ENCODE data around the gene TMPRSS6. TPM values are rescaled to one million over a fixed set of nuclear protein-coding genes. Genes with fewer than 3 reads are reported as not detected.

The TMPRSS6 gene
- total RNA-seq, 1 experiment from 2014 or later, result 0.39 TPM

DNA sequence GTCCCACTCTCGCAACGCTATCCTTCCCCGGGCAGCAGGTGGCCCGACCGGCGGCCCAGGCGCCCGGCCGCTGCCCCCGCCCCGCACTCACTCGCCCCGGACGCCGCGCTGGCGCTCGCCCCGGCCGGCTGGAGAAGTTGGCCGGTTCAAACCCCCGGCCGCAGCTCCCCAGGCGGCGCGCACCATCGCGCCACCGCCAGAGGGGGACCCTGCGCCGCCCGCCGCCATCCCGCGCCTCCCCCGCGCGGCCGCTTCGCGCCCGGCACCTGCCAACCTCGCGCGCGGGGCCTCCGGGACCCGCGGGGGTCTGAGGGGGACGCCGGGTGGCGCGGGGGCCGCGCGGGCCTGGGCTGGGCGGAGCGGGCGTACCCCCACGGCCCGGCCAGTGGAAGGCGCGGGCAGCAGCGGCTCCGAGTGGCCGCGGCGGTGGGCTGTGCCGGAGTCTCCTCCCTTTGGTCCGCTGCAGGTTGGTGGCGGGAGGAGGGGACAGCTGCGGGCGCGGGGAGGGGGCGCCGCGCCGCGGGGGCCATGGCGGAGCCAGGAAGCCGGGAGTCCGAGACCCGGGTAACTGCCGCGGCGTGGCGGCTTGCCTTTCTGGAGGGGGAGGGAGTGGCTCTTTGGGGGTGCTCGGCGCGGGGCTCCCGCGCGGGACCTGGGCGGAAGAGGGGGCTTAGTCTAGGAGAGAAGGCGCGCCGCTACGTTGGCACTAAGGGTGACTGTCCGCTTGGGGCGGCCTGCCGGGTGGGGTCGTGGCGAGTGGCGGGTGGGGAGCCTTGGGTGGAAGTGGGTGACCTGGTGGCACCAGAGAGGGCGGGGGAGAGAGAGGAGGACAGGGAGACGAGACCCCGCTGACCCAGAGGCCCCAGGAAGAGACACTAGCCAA lies 90.0 kb downstream of the TMPRSS6 start, which contains the start of the genes MPST and TST:
Gene MPST (plus strand): TSS at position 434 of the 883 bp plus-strand sequence. CDS start 95 bp downstream, at position 529.
Gene TST (minus strand): TSS at position 139 of the 883 bp plus-strand sequence. CDS start 715 bp downstream, outside the sequence.
- peak within 1 kb of the TSS; percentile 88 for H3K9ac ChIP-seq (ENCODE audit: low read length)
- H3K9me3 ChIP-seq (ENCODE audit: control insufficient read depth in 1 of 2, insufficient read depth in 1 of 2, low read depth in 1 of 2, low read length in 2 of 2), result no peaks in the 10 kb centered on the region
- H3K27ac ChIP-seq (ENCODE audit: low read depth, low read length), result peak within 1 kb of the TSS; percentile 95
- peaks cover 14 to 28% of the 10 kb centered on the region in 2 experiments; a peak in 3 of 4 replicates for H3K4me1 ChIP-seq (ENCODE audit: control insufficient read depth in 1 of 2, insufficient read depth in 2 of 2, low read length in 2 of 2)
- H3K36me3 ChIP-seq (ENCODE audit: control insufficient read depth in 1 of 2, insufficient read depth in 2 of 2, low read length in 2 of 2), result no peaks in the 10 kb centered on the region
- H3K27me3 ChIP-seq (ENCODE audit: insufficient read depth, low read length), result no peaks in the 10 kb centered on the region
- RAD21 ChIA-PET (ENCODE audit: low non-redundant PET in 1 of 2, low total read pairs in 2 of 2, uncharacterized antibody in 2 of 2, unreplicated experiment in 2 of 2), result no interaction called here
- H3K79me2 ChIP-seq (ENCODE audit: insufficient read depth, low read length), result peaks cover 8% of the 10 kb centered on the region; the same call in 1 of the 2 replicates
- intact Hi-C loops (cut with micrococcal nuclease), result no loop called here
- peak within 1 kb of the TSS; percentile 11 for H2AFZ ChIP-seq (ENCODE audit: low read depth, low read length, poor library complexity, severe bottlenecking)
- ATAC-seq (peak; percentile 88), DNase-seq (ENCODE audit: low read depth, low spot score) (no peak)
- H3K9me2 ChIP-seq (ENCODE audit: insufficient read depth), result no peaks in the 10 kb centered on the region
- BruUV-seq (replicated peaks), result no TSS peak
- POLR2A ChIA-PET, result interaction anchor here (0.8 to 1.6 kb wide), 4 partner anchors 10 to 490 kb away, joined by 3 to 6 read pairs (median 3); no protein-coding TSS in a partner anchor
- CTCF ChIA-PET, result interaction anchor here (0.5 to 1.4 kb wide), 5 partner anchors 11 to 243 kb away, joined by 3 to 7 read pairs (median 3); partner anchors contain the start of gene IFT27
- TF ChIP-seq EZH2 (IDR thresholded peaks at IDR 0.05) (no peak), YY1 (IDR thresholded peaks at IDR 0.05; ENCODE audit: extremely low read depth, insufficient replicate concordance, low read depth, low read length) (peak; percentile 4), EGR1 (IDR thresholded peaks at IDR 0.05; ENCODE audit: low read depth) (no peak), POLR2A (IDR thresholded peaks at IDR 0.05; ENCODE audit: borderline replicate concordance, extremely low read depth, insufficient read depth, insufficient read length) (peak; percentile 65), SP1 (IDR thresholded peaks at IDR 0.05; ENCODE audit: low read depth) (peak; percentile 34; the same call in 1 of the 2 replicates), TCF7L2 (IDR thresholded peaks at IDR 0.05; ENCODE audit: borderline replicate concordance, extremely low read depth, insufficient read depth, insufficient read length) (peak; percentile 65), ZNF274 (IDR thresholded peaks at IDR 0.05; ENCODE audit: low read depth, low read length) (no peak), EZH2phosphoT487 (IDR thresholded peaks at IDR 0.05; ENCODE audit: borderline replicate concordance) (no peak), SIN3A (IDR thresholded peaks at IDR 0.05; ENCODE audit: low read depth) (0 out of 2 replicates have a peak, but pooled peaks have one; percentile 18), JUND (IDR thresholded peaks at IDR 0.05) (no peak), POLR2AphosphoS5 (IDR thresholded peaks at IDR 0.05; ENCODE audit: low read depth, low read length) (peak; percentile 80)
- TF ChIP-seq, protein P1, sequence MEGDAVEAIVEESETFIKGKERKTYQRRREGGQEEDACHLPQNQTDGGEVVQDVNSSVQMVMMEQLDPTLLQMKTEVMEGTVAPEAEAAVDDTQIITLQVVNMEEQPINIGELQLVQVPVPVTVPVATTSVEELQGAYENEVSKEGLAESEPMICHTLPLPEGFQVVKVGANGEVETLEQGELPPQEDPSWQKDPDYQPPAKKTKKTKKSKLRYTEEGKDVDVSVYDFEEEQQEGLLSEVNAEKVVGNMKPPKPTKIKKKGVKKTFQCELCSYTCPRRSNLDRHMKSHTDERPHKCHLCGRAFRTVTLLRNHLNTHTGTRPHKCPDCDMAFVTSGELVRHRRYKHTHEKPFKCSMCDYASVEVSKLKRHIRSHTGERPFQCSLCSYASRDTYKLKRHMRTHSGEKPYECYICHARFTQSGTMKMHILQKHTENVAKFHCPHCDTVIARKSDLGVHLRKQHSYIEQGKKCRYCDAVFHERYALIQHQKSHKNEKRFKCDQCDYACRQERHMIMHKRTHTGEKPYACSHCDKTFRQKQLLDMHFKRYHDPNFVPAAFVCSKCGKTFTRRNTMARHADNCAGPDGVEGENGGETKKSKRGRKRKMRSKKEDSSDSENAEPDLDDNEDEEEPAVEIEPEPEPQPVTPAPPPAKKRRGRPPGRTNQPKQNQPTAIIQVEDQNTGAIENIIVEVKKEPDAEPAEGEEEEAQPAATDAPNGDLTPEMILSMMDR (IDR thresholded peaks at IDR 0.05 in 2 of 3, conservative IDR thresholded peaks at IDR 0.05 in 1 of 3; ENCODE audit: borderline replicate concordance in 1 of 3, insufficient read depth in 1 of 3, low read depth in 2 of 3, low read length in 2 of 3), result 0 out of 6 replicates have a peak, but pooled peaks of 1 of the 3 experiments have one; percentile 8
- TF ChIP-seq, protein P2, sequence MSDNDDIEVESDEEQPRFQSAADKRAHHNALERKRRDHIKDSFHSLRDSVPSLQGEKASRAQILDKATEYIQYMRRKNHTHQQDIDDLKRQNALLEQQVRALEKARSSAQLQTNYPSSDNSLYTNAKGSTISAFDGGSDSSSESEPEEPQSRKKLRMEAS (IDR thresholded peaks at IDR 0.05), result peak; percentile 40
- H4K20me1 ChIP-seq (ENCODE audit: insufficient read depth), result no peaks in the 10 kb centered on the region
- H3K4me3 ChIP-seq (replicated peaks in 1 of 2; ENCODE audit: low read depth in 1 of 2, low read length in 2 of 2), result peak within 1 kb of the TSS; percentile 77 to 79
- H3K4me2 ChIP-seq (ENCODE audit: low read length), result peak within 1 kb of the TSS; percentile 93

Measured in HCT116 (cell line).